ENCODE results near the gene OR5H15. TPM values are rescaled to one million over a fixed set of nuclear protein-coding genes. Genes with fewer than 3 reads are reported as not detected.

Gene OR5H15
- total RNA-seq: not detected in 2 replicates

GRCh38 chr3:98166396-98166795, at the start of gene OR5H15:
Gene OR5H15, plus strand, starts transcription at chr3:98166696. Its CDS starts 2,004 bp downstream, at chr3:98168700.

GRCh38 chr3:98130421-98130820, 36.1 kb upstream of the OR5H15 start, which contains the start of gene OR5H1:
Gene OR5H1, plus strand, starts transcription at chr3:98130721. Its CDS starts 1,977 bp downstream, at chr3:98132698.

DNA sequence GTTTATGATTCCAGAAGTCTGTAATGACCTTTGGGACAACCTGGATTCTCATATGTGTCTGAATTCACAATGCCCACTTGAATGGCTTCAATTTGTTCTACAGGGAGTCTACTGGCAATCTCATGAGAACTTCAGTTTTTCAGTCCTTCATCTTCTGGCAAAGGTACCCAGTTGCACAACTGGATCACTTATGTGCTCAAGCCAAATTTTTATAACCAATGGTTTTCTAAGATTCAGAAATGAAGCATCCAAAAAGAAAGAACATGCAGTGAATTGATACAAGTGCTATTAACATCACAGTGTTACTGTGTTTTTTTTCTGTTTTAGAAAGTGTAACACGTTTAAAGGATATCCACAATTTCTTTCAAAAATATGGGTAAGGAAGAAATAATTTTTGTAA, 19.3 kb upstream of the OR5H15 start, which contains the start of gene OR5H14:
Gene OR5H14, plus strand, starts transcription at position 301 of the 400 bp plus-strand sequence. CDS start 1,907 bp downstream, outside the sequence.

Other genes with a start within 250 kb of the OR5H15 start
- 29.3 and 31.1 TPM in 2 replicates for gene RIOX2, start 194.3 kb upstream of the OR5H15 start, total RNA-seq
- not detected in 2 replicates for gene GABRR3, start 131.4 kb upstream of the OR5H15 start, total RNA-seq
- gene OR5AC2, start 79.5 kb upstream of the OR5H15 start, total RNA-seq: not detected in 2 replicates
- under 0.01 TPM in 1 of 2 replicates, not detected in the other for gene OR5H1, start 36.0 kb upstream of the OR5H15 start, total RNA-seq
- gene OR5H14, start 19.2 kb upstream of the OR5H15 start, total RNA-seq: not detected in 2 replicates
- not detected in 2 replicates for gene OR5H6, start 97.5 kb downstream of the OR5H15 start, total RNA-seq
- not detected in 2 replicates for gene OR5H2, start 115.8 kb downstream of the OR5H15 start, total RNA-seq
- not detected in 2 replicates for gene OR5K4, start 187.2 kb downstream of the OR5H15 start, total RNA-seq
- gene OR5K3, start 224.0 kb downstream of the OR5H15 start, total RNA-seq: not detected in 2 replicates